ENCODE data around the gene SH2D5. TPM values are rescaled to one million over a fixed set of nuclear protein-coding genes. Genes with fewer than 3 reads are reported as not detected.

The SH2D5 gene
- total RNA-seq, 4 donors from 2014 or later, result 0.37 TPM; not detected in 3

DNA sequence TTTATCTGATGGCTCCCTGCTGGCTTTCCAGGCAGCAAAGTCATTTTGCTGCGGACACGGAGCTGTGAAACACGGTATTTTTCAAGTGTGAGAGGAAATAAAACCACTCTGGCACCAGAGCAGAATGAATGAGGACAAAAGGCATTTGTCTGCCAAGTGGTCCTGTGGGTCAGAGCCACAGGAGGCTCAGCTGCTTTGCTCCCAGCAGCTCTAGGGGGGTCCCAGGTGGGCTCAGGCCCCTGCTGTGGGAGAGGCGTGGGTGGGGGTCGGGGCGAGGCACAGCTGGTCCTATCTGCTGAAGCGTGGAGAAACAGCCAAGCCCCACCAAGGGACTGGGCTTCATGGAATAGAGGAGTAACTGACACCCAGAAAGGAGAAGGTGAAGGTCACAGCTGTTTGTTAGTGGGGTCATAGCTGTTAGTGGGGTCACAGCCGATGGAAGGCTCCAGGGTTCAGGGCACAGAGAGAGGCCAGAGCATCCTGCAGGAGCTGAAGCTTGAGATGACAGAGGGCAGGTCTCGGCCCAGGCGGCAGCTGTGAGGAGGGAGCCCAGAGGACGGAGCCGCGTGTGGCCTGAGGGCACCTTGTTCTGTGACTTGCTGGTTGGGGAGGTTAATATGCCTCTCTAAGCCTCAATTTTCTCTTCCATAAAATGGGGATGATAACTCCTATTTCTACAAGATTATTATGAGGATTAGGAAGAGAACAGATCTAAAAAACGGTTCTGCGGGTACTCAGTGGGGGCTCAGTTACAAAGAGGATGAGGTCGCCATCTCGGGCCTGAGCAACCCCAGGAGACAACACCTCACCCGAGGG is 21.8 kb downstream of the SH2D5 start:
- in situ Hi-C loops (cut with MboI; ENCODE audit: low pct_ligation_motif_present in 1 of 4, low pct_unique_long_range_greater_than_20kb in 1 of 4, low sequenced_read_pairs in 3 of 4) (no loop called here), intact Hi-C loops (cut with DNase I; ENCODE audit: low total_unique reads) (no loop called here)
- no peak for DNase-seq
- TF ChIP-seq, protein P1, sequence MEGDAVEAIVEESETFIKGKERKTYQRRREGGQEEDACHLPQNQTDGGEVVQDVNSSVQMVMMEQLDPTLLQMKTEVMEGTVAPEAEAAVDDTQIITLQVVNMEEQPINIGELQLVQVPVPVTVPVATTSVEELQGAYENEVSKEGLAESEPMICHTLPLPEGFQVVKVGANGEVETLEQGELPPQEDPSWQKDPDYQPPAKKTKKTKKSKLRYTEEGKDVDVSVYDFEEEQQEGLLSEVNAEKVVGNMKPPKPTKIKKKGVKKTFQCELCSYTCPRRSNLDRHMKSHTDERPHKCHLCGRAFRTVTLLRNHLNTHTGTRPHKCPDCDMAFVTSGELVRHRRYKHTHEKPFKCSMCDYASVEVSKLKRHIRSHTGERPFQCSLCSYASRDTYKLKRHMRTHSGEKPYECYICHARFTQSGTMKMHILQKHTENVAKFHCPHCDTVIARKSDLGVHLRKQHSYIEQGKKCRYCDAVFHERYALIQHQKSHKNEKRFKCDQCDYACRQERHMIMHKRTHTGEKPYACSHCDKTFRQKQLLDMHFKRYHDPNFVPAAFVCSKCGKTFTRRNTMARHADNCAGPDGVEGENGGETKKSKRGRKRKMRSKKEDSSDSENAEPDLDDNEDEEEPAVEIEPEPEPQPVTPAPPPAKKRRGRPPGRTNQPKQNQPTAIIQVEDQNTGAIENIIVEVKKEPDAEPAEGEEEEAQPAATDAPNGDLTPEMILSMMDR (IDR thresholded peaks at IDR 0.05), result no peak
- TF ChIP-seq POLR2A (IDR thresholded peaks at IDR 0.05) (no peak), EP300 (IDR thresholded peaks at IDR 0.05; ENCODE audit: low read depth) (no peak), POLR2AphosphoS5 (IDR thresholded peaks at IDR 0.05) (no peak)
- no peak overlapping the region for H3K4me3 ChIP-seq
- no peaks in the 10 kb centered on the region for H3K36me3 ChIP-seq
- H3K27ac ChIP-seq, result no peak overlapping the region
- WGBS, 2 donors (ENCODE audit: low coverage in 1 of 2), result 67% methylated on average over 18 of the region's 18 CpGs; no CpG with 5 or more reads in 1 of the 2 donors
- no peaks in the 10 kb centered on the region for H3K4me1 ChIP-seq
- peaks cover 7% of the 10 kb centered on the region for H3K27me3 ChIP-seq
- no peaks in the 10 kb centered on the region for H3K9me3 ChIP-seq

DNA sequence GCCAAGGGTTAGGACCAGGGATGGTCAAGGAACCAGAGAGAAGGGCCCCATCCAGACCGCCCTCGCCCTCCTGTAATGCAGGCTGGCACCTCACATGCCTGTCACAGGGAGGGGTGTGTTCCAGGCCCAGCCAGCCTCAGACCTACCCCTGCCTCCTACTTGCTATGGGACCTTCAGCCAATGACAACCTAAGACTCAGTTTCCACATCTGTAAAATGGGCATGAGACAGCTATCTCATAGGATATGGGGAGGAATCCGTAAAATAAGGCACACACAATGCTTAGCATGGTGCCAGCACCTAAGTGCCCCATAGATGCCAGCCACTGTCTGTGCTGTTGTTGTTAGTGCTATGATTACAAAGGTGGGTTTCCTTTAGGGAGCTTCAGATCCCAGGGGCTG is 22.6 kb downstream of the SH2D5 start:
- WGBS, 2 donors (ENCODE audit: low coverage in 1 of 2), result 97% methylated on average over 3 of the region's 3 CpGs; no CpG with 5 or more reads in 1 of the 2 donors
- in situ Hi-C loops (cut with MboI; ENCODE audit: low pct_ligation_motif_present in 1 of 4, low pct_unique_long_range_greater_than_20kb in 1 of 4, low sequenced_read_pairs in 3 of 4) (no loop called here), intact Hi-C loops (cut with DNase I; ENCODE audit: low total_unique reads) (no loop called here)
- H3K4me3 ChIP-seq, result no peak overlapping the region
- no peaks in the 10 kb centered on the region for H3K36me3 ChIP-seq
- no peaks in the 10 kb centered on the region for H3K4me1 ChIP-seq
- no peaks in the 10 kb centered on the region for H3K9me3 ChIP-seq
- H3K27me3 ChIP-seq, result peaks cover 4% of the 10 kb centered on the region
- TF ChIP-seq, protein P1 (IDR thresholded peaks at IDR 0.05), result no peak
- TF ChIP-seq EP300 (IDR thresholded peaks at IDR 0.05; ENCODE audit: low read depth), result no peak
- no peak for TF ChIP-seq POLR2AphosphoS5 (IDR thresholded peaks at IDR 0.05)
- TF ChIP-seq POLR2A (IDR thresholded peaks at IDR 0.05), result no peak
- DNase-seq, result no peak
- no peak overlapping the region for H3K27ac ChIP-seq

DNA sequence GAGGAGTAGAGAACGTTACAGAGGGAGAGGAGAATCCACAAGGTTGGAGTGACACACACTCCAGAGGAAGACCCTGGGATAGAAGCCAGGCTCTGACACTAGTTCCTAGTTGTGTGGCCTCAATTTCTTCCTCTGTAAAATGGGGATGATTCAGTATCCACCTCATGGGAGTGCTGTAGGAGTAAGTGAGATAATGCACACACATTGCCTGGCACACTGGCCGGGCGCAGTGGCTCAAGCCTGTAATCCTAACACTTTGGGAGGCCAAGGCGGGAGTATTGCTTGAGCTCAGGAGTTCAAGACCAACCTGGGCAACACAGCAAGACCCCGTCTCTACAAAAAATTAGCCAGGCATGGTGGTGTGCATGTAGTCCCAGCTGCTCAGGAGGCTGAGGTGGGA is 23.6 kb downstream of the SH2D5 start:
- Histone ChIP-seq H3K9me3 (no peaks in the 10 kb centered on the region), H3K27ac (no peak overlapping the region), H3K4me3 (no peak overlapping the region), H3K36me3 (no peaks in the 10 kb centered on the region), H3K4me1 (no peaks in the 10 kb centered on the region), H3K27me3 (no peaks in the 10 kb centered on the region)
- intact Hi-C loops (cut with DNase I; ENCODE audit: low total_unique reads) (no loop called here), in situ Hi-C loops (cut with MboI; ENCODE audit: low pct_ligation_motif_present in 1 of 4, low pct_unique_long_range_greater_than_20kb in 1 of 4, low sequenced_read_pairs in 3 of 4) (no loop called here)
- WGBS, 2 donors (ENCODE audit: low coverage in 1 of 2), result 78% methylated on average over 5 of the region's 5 CpGs; no CpG with 5 or more reads in 1 of the 2 donors
- TF ChIP-seq POLR2A (IDR thresholded peaks at IDR 0.05) (no peak), EP300 (IDR thresholded peaks at IDR 0.05; ENCODE audit: low read depth) (no peak), POLR2AphosphoS5 (IDR thresholded peaks at IDR 0.05) (no peak)
- TF ChIP-seq, protein P1 (IDR thresholded peaks at IDR 0.05), result no peak
- no peak for DNase-seq

DNA sequence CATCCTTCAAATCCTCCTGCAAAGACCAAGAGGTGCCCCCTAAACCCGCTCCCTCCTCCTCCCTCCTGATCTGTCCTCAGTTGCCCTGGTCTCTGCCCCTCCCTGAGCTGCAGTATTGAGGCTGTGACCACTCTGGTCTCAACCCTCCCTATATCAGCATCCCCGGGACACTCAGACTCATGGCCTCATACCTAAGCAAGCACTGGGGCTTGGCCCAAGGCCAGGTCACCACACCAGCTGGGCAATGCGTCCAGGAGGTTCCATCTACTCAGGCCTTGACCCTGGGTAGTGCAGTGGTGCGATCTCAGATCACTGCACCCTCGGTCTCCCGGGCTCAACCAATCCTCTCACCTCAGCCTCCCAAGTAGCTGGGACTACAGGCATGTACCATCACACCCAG is 24.4 kb downstream of the SH2D5 start:
- TF ChIP-seq POLR2AphosphoS5 (IDR thresholded peaks at IDR 0.05), result no peak
- TF ChIP-seq, protein P1 (IDR thresholded peaks at IDR 0.05), result no peak
- TF ChIP-seq POLR2A (IDR thresholded peaks at IDR 0.05), result no peak
- no peak for TF ChIP-seq EP300 (IDR thresholded peaks at IDR 0.05; ENCODE audit: low read depth)
- 76% methylated on average over 5 of the region's 6 CpGs; no CpG with 5 or more reads in 1 of the 2 donors for WGBS, 2 donors (ENCODE audit: low coverage in 1 of 2)
- in situ Hi-C loops (cut with MboI; ENCODE audit: low pct_ligation_motif_present in 1 of 4, low pct_unique_long_range_greater_than_20kb in 1 of 4, low sequenced_read_pairs in 3 of 4), result no loop called here

More for the DNA sequence above, 24.4 kb downstream of the SH2D5 start:
- Histone ChIP-seq H3K27me3 (no peaks in the 10 kb centered on the region), H3K36me3 (no peaks in the 10 kb centered on the region), H3K4me3 (no peak overlapping the region), H3K27ac (no peak overlapping the region), H3K9me3 (no peaks in the 10 kb centered on the region), H3K4me1 (no peaks in the 10 kb centered on the region)
- intact Hi-C loops (cut with DNase I; ENCODE audit: low total_unique reads), result no loop called here
- DNase-seq, result no peak

All from transverse colon (tissue), 4 donors.